Mesodermal cell (in vitro differentiated cells): ENCODE data around the gene CSTF3.
"Not testable (repeated sequence)": the region's sequence is repeated elsewhere in the genome, so short reads cannot be mapped to it uniquely, and the experiment has no call there.

Experiments used
- H3K27ac ChIP-seq: 2 replicates; pipeline ENCODE4 v1.7.0; 2013; ENCODE audit warnings: mild to moderate bottlenecking, low read depth, low read length, moderate library complexity; ENCODE audit not compliant: severe bottlenecking
- H3K36me3 ChIP-seq: 2 replicates; pipeline ENCODE4 v1.7.1; 2013; ENCODE audit warnings: mild to moderate bottlenecking, low read length, moderate library complexity; ENCODE audit not compliant: control insufficient read depth, insufficient read depth
- H3K4me1 ChIP-seq: one replicate; pipeline ENCODE4 v1.7.1; 2013; ENCODE audit warnings: mild to moderate bottlenecking, low read length; ENCODE audit not compliant: insufficient read depth, control insufficient read depth, poor library complexity, severe bottlenecking
- H3K4me3 ChIP-seq: 2 replicates; pipeline ENCODE4 v1.7.0; 2013; ENCODE audit warnings: low read length, control low read depth, mild to moderate bottlenecking; ENCODE audit not compliant: insufficient read depth, poor library complexity, severe bottlenecking; ENCODE audit errors: extremely low read depth
- H3K9me3 ChIP-seq: 2 replicates; pipeline ENCODE4 v1.7.1; 2013; ENCODE audit warnings: mild to moderate bottlenecking, low read length, moderate library complexity; ENCODE audit not compliant: control insufficient read depth
- WGBS, 2 experiments: methylation state at CpG; one replicate each; pipeline ENCODE4 v1.1.5; 2013; ENCODE audit warnings: missing lambda C conversion rate in 2 of 2; ENCODE audit not compliant: insufficient coverage in 2 of 2; 5-methylcytosine and 5-hydroxymethylcytosine counted together

Gene CSTF3

DNA sequence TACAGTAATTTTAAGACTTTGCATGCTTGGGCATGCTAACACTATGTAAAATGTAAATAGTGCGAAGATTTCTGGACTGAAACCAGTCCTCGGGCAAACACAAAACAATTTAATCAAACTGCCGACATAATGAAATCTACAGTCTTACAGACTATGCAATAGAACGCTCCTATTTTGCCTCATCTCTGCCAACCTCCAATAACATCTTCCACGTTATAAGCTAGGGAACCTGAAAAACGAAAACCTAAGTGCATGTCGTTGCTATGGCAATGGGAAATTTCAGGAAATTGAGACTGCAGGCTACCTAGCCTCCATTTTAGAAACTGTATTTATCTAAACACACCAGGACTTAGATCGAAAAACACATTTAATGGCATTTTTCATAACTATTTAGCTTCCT is 1.1 kb downstream of the CSTF3 start:
- peaks cover 12% of the 10 kb centered on the region for H3K36me3 ChIP-seq
- no peaks in the 10 kb centered on the region for H3K4me1 ChIP-seq
- peak overlapping the region; percentile 17 for H3K27ac ChIP-seq
- H3K9me3 ChIP-seq, result no peaks in the 10 kb centered on the region
- WGBS, 2 experiments, result 0 to 10% methylated on average over 1 to 5 of the region's 8 CpGs
- H3K4me3 ChIP-seq, result peak overlapping the region; percentile 76

DNA sequence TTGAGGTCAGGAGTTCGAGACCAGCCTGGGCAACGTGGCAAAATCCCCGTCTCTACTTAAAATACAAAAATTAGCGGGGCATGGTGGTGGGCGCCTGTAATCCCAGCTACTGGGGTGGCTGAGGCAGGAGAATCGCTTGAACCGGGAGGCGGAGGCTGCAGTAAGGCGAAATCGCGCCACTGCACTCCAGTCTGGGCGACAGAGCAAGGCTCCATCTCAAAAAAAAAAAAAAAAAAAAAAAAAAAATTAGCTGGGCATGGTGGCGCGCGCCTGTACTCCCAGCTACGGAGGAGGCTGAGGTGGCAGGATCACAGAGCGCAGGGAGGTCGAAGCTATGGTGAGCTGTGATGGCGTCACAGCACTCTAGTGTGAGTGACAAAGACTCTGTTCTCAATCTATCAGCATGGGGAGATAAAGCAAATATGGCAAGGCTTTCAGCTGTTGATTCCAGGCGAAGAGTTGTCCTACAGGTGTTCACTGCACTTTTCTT is 1.9 kb downstream of the CSTF3 start:
- peaks cover 19% of the 10 kb centered on the region for H3K36me3 ChIP-seq
- H3K4me3 ChIP-seq, result peak overlapping the region; percentile 76
- not testable (repeated sequence) for H3K9me3 ChIP-seq, H3K27ac ChIP-seq, H3K4me1 ChIP-seq
- 86 to 88% methylated on average over 8 to 14 of the region's 20 CpGs for WGBS, 2 experiments

DNA sequence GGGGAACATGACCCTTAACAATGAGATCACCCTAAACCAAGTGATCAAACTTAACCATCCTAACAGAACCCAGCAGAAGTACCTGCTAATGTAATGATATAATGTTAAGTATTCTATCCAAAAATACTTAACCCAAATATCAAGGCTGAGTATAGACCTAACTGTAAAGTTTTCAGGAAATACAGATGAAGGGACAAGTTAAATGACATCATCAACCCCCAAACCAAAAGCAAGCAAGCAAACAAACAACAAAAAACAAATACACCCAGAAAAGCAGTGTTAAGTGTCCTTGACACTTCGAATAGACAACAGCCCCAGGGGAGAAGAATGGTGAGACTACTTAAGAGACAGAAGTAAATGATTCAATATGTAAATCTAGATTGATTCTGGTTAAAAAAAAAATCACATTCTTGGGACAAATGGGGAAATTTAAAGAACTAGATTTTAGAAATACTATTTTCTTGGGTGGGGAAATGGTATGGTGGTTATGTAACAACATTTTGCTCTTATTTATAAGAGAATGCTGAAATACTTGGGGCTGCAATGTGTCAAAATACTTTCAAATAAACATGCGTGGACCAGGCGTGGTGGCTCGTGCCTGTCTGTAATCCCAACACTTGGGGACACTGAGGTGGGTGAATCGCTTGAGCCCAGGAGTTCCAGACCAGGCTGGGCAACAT is 2.5 kb downstream of the CSTF3 start:
- no peaks in the 10 kb centered on the region for H3K9me3 ChIP-seq
- no peaks in the 10 kb centered on the region for H3K4me1 ChIP-seq
- WGBS, 2 experiments, result 77 to 81% methylated on average over 4 of the region's 5 CpGs
- peaks cover 25% of the 10 kb centered on the region for H3K36me3 ChIP-seq
- H3K4me3 ChIP-seq, result no peak overlapping the region
- H3K27ac ChIP-seq, result no peak overlapping the region

DNA sequence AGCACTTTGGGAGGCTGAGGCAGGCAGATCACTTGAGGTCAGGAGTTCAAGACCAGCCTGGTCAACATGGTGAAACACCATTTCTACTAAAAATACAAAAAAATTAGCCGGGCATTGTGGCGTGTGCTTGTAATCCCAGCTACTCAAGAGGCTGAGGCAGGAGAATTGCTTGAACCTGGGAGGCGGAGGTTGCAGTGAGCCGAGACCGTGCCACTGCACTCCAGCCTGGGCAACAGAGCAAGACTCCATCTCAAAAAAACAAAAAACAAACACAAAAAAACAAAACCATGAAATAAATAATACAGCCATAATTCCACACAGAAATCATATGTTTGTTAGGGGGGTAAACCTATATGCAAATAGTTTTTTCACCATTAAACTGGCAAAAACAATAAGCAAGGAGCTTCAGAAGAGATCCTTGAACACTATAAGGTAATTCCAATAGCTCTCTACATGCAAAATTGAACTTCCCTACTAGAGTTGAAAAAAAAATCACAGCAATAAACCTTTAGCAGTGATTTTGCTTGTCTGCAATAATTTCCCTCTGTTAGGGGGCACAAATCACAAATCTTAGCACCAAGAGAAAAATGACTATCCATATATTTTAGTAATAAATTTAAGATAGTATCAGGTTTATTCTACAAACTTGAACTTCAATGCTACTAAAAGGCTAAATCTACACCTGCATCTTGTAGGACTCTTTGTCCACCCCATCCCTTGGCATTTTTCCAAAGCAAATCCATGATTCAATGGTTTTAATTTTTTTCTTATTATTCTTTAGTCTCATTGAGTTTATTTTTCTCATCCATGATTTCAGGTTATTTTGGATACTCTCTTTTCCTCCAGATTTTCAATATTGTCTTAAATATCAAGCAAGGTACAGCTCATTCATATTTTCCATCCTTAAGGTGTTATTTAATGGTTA is 3.9 kb downstream of the CSTF3 start:
- Histone ChIP-seq H3K4me1 (no peaks in the 10 kb centered on the region), H3K27ac (no peak overlapping the region), H3K9me3 (no peaks in the 10 kb centered on the region), H3K36me3 (peaks cover 33% of the 10 kb centered on the region), H3K4me3 (no peak overlapping the region)
- WGBS, 2 experiments, result 80 to 100% methylated on average over 1 to 2 of the region's 5 CpGs

DNA sequence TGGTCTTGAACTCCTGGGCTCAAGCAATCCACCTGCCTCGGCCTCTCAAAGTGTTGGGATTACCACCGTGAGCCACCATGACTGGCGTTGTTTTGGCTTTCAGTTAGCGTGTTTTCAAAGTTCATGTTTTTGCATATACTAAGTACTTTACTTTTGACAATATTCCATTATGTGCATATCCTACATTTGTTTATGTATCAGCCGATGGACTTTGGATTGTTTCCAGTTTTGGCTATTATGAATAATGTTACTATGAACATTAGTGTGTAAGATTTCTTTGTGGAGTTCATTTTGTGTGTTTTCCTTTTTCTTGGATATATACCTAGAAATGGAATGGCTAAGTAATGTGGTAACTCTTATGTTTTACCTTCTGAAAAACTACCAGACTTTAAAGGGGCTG is 9.9 kb downstream of the CSTF3 start:
- H3K27ac ChIP-seq, result no peak overlapping the region
- H3K4me1 ChIP-seq, result no peaks in the 10 kb centered on the region
- WGBS, 2 experiments, result 100% methylated on average over 3 of the region's 5 CpGs
- no peak overlapping the region for H3K4me3 ChIP-seq
- peaks cover 50% of the 10 kb centered on the region for H3K36me3 ChIP-seq
- H3K9me3 ChIP-seq, result no peaks in the 10 kb centered on the region

- WGBS, 2 experiments, result 90% methylated on average over 2 of the region's 5 CpGs; no CpG with 5 or more reads in 1 of the 2 experiments
- H3K4me1 ChIP-seq, result no peaks in the 10 kb centered on the region
- no peak overlapping the region for H3K4me3 ChIP-seq
- H3K9me3 ChIP-seq, result no peaks in the 10 kb centered on the region
- no peak overlapping the region for H3K27ac ChIP-seq
- peaks cover 53% of the 10 kb centered on the region for H3K36me3 ChIP-seq
These were observed 13.7 kb downstream of the CSTF3 start for GRCh38 chr11:33147559-33147958.

- 79% methylated on average over 2 of the region's 4 CpGs; no CpG with 5 or more reads in 1 of the 2 experiments for WGBS, 2 experiments
- H3K4me3 ChIP-seq, result no peak overlapping the region
- H3K27ac ChIP-seq, result peak overlapping the region; percentile 51
- no peaks in the 10 kb centered on the region for H3K9me3 ChIP-seq
- peaks cover 20% of the 10 kb centered on the region for H3K4me1 ChIP-seq
- H3K36me3 ChIP-seq, result peaks cover 12% of the 10 kb centered on the region
These were observed 25.4 kb downstream of the CSTF3 start for GRCh38 chr11:33135768-33136443.

GRCh38 chr11:33135216-33135615 is 26.1 kb downstream of the CSTF3 start:
- Histone ChIP-seq H3K27ac (peak overlapping the region; percentile 51), H3K9me3 (no peaks in the 10 kb centered on the region), H3K4me1 (peaks cover 20% of the 10 kb centered on the region), H3K36me3 (peaks cover 9% of the 10 kb centered on the region), H3K4me3 (no peak overlapping the region)
- WGBS, 2 experiments, result 80% methylated on average over 1 of the region's 1 CpG; no CpG with 5 or more reads in 1 of the 2 experiments

DNA sequence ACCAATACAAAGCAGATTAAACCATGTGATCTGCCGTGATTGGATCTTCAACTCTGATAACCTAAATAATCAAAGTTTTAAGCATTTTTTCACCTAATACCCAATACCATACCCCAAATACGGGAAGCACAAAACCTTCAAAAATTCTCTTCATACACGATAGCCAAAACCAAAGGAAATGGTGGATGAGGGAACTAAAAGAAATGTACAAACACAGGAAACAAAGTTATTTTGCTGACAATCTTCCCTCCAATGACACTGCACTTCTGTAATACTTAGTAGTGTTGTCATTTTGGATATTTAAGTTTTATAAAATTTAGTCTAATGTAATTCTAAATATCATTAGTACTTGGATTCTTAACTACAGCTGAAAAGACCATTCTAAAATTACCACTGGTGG is 27.0 kb downstream of the CSTF3 start:
- Histone ChIP-seq H3K4me3 (no peak overlapping the region), H3K4me1 (peaks cover 20% of the 10 kb centered on the region), H3K9me3 (no peaks in the 10 kb centered on the region), H3K27ac (no peak overlapping the region), H3K36me3 (peaks cover 5% of the 10 kb centered on the region)
- WGBS, 2 experiments, result 88 to 100% methylated on average over 1 of the region's 3 CpGs

GRCh38 chr11:33133761-33134160 is 27.5 kb downstream of the CSTF3 start:
- WGBS, 2 experiments, result 100% methylated on average over 1 of the region's 3 CpGs; no CpG with 5 or more reads in 1 of the 2 experiments
- peaks cover 20% of the 10 kb centered on the region for H3K4me1 ChIP-seq
- H3K27ac ChIP-seq, result no peak overlapping the region
- no peak overlapping the region for H3K4me3 ChIP-seq
- peaks cover 5% of the 10 kb centered on the region for H3K36me3 ChIP-seq
- no peaks in the 10 kb centered on the region for H3K9me3 ChIP-seq
